Esophagus squamous epithelium (tissue), 4 donors: ENCODE measurements around the gene ALDH3A2.

Source experiments
- POLR2A ChIP-seq, 4 donors: fragments of 450-650 bp; IDR thresholded peaks; one replicate each; pipeline ENCODE4 v1.6.1; 2017; ENCODE audit warnings: antibody characterized with exemption in 4 of 4, mild to moderate bottlenecking in 4 of 4, moderate library complexity in 3 of 4
- TF ChIP-seq, protein P1 (sequence below), 6 experiments: fragments of 450-650 bp in 4 of 6; fragments of 200-600 bp in 2 of 6; sonication (generic) in 2 of 6; IDR thresholded peaks; one replicate each; pipeline ENCODE4 v1.5.1; 2016 to 2019; ENCODE audit warnings: antibody characterized with exemption in 6 of 6, mild to moderate bottlenecking in 4 of 6, moderate library complexity in 4 of 6

DNA sequence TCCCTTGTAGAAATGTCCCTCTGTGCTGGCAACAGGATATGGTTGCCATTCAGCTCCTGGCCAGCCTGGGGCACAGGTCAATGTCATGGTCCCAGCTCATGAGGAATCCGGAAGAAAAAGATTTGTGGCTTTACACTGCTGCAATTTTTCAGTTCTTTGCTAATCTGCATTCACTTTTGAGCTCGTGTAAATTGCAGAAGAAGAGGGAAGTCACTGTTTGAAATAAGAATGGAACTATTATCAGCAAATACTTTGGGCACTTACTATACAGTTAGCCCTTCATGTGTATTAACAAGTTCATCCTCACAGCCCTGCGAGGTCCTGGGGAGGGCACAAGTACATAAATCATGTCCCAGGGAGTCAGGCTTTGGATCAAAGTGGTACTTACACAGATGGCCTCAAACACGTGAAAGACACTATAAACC lies 53.7 kb downstream of the ALDH3A2 start:
- TF ChIP-seq POLR2A (IDR thresholded peaks at IDR 0.05) = no peak
- TF ChIP-seq, protein P1, sequence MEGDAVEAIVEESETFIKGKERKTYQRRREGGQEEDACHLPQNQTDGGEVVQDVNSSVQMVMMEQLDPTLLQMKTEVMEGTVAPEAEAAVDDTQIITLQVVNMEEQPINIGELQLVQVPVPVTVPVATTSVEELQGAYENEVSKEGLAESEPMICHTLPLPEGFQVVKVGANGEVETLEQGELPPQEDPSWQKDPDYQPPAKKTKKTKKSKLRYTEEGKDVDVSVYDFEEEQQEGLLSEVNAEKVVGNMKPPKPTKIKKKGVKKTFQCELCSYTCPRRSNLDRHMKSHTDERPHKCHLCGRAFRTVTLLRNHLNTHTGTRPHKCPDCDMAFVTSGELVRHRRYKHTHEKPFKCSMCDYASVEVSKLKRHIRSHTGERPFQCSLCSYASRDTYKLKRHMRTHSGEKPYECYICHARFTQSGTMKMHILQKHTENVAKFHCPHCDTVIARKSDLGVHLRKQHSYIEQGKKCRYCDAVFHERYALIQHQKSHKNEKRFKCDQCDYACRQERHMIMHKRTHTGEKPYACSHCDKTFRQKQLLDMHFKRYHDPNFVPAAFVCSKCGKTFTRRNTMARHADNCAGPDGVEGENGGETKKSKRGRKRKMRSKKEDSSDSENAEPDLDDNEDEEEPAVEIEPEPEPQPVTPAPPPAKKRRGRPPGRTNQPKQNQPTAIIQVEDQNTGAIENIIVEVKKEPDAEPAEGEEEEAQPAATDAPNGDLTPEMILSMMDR (IDR thresholded peaks at IDR 0.05) = no peak
